IMR-90 (cell line): ENCODE data around the gene CACNA1D. TPM values are rescaled to one million over a fixed set of nuclear protein-coding genes. Genes with fewer than 3 reads are reported as not detected.

ENCODE experiments used
- ATAC-seq: fragments of 200-7000 bp; cut with Tn5 transposase; 2 replicates; pipeline ENCODE4 v1.9.1; 2020; ENCODE audit warnings: low read depth, mild to moderate bottlenecking, moderate library complexity
- BruUV-seq: library from RNA; stranded (reverse); fragments of 400-500 nt; replicated peaks from 2 replicates; lab custom pipeline; 2021; lab: Mats Ljungman, UMichigan
- CTCF ChIA-PET: fragments of 300-600 bp; formaldehyde crosslinking; extraction: SDS; loops from one replicate; lab custom pipeline; 2021; ENCODE audit warnings: antibody characterized with exemption; lab: Yijun Ruan, JAX
- POLR2A ChIA-PET: fragments of 300-600 bp; sonication (Branson Sonifier 250); formaldehyde crosslinking; loops from one replicate; lab custom pipeline; 2022; ENCODE audit warnings: antibody characterized with exemption; ENCODE audit not compliant: unreplicated experiment; lab: Charles Lee
- DNase-seq: peaks from one replicate; pipeline ENCODE4 v3.0.0; 2013
- H2AFZ ChIP-seq: replicated peaks from 2 replicates; pipeline ENCODE3; 2013; ENCODE audit warnings: low read length, mild to moderate bottlenecking; ENCODE audit not compliant: poor library complexity
- H2AK5ac ChIP-seq: 2 replicates; pipeline ENCODE4 v1.6.1; 2013; ENCODE audit warnings: low read depth, low read length, inconsistent platforms
- H2AK9ac ChIP-seq: replicated peaks from 2 replicates; pipeline ENCODE3; 2013; ENCODE audit warnings: mild to moderate bottlenecking, low read depth, low read length, moderate library complexity; ENCODE audit not compliant: poor library complexity
- H2BK120ac ChIP-seq: 2 replicates; pipeline ENCODE4 v1.6.1; 2013; ENCODE audit warnings: low read depth, low read length, inconsistent platforms
- H2BK15ac ChIP-seq: 3 replicates; pipeline ENCODE4 v1.6.1; 2013; ENCODE audit warnings: low read depth, low read length, inconsistent platforms
- H2BK20ac ChIP-seq: 2 replicates; pipeline ENCODE4 v1.6.1; 2013; ENCODE audit warnings: low read depth, mild to moderate bottlenecking, inconsistent platforms, low read length, moderate library complexity
- H2BK5ac ChIP-seq: 2 replicates; pipeline ENCODE4 v1.6.1; 2013; ENCODE audit warnings: mild to moderate bottlenecking, low read depth, low read length, inconsistent platforms; ENCODE audit not compliant: poor library complexity, severe bottlenecking
- H3K14ac ChIP-seq: replicated peaks from 2 replicates; pipeline ENCODE4 v1.6.1; 2013; ENCODE audit warnings: low read depth, low read length, inconsistent platforms
- H3K18ac ChIP-seq: 2 replicates; pipeline ENCODE4 v1.6.1; 2013; ENCODE audit warnings: low read depth, low read length, control low read depth
- H3K23ac ChIP-seq: 2 replicates; pipeline ENCODE4 v1.6.1; 2013; ENCODE audit warnings: low read depth, low read length, inconsistent platforms
- H3K27ac ChIP-seq: 2 replicates; pipeline ENCODE4 v1.5.1; 2013; ENCODE audit warnings: mild to moderate bottlenecking, control low read depth, low read length; ENCODE audit not compliant: insufficient read depth
- H3K27me3 ChIP-seq: 2 replicates; pipeline ENCODE4 v1.6.1; 2013; ENCODE audit warnings: low read length; ENCODE audit not compliant: control insufficient read depth, insufficient read depth
- H3K36me3 ChIP-seq: 2 replicates; pipeline ENCODE4 v1.6.1; 2013; ENCODE audit warnings: low read length, mixed read lengths; ENCODE audit not compliant: control insufficient read depth, insufficient read depth
- H3K4ac ChIP-seq: 2 replicates; pipeline ENCODE4 v1.6.1; 2013; ENCODE audit warnings: low read depth, low read length, inconsistent platforms
- H3K4me1 ChIP-seq: 2 replicates; pipeline ENCODE4 v1.6.1; 2013; ENCODE audit warnings: low read length, mixed read lengths; ENCODE audit not compliant: control insufficient read depth, insufficient read depth
- H3K4me2 ChIP-seq: 2 replicates; pipeline ENCODE4 v1.6.1; 2013; ENCODE audit warnings: low read depth, mild to moderate bottlenecking, control low read depth, low read length, moderate library complexity
- H3K4me3 ChIP-seq: 2 replicates; pipeline ENCODE4 v1.5.1; 2013; ENCODE audit warnings: low read depth, mild to moderate bottlenecking, control low read depth, low read length, moderate library complexity; ENCODE audit not compliant: insufficient read depth
- H3K56ac ChIP-seq: 2 replicates; pipeline ENCODE4 v1.6.1; 2013; ENCODE audit warnings: low read length, inconsistent platforms; ENCODE audit not compliant: insufficient read depth; ENCODE audit errors: extremely low read depth
- H3K79me1 ChIP-seq, 2 experiments: 2 replicates each; pipeline ENCODE4 v1.6.1; 2013; ENCODE audit warnings: low read length in 2 of 2, inconsistent platforms in 1 of 2, low read depth in 1 of 2
- H3K9ac ChIP-seq: 2 replicates; pipeline ENCODE4 v1.6.1; 2013; ENCODE audit warnings: low read depth, low read length, control low read depth
- H3K9me1 ChIP-seq: 2 replicates; pipeline ENCODE4 v1.6.1; 2013; ENCODE audit warnings: low read length, inconsistent platforms; ENCODE audit not compliant: insufficient read depth
- H3K9me3 ChIP-seq: 2 replicates; pipeline ENCODE4 v1.6.1; 2013; ENCODE audit warnings: low read length; ENCODE audit not compliant: control insufficient read depth, insufficient read depth
- H4K20me1 ChIP-seq: 2 replicates; pipeline ENCODE4 v1.6.1; 2013; ENCODE audit warnings: low read length, inconsistent platforms; ENCODE audit not compliant: insufficient read depth
- H4K5ac ChIP-seq: 2 replicates; pipeline ENCODE4 v1.6.1; 2013; ENCODE audit warnings: mild to moderate bottlenecking, low read depth, low read length, control low read depth
- H4K8ac ChIP-seq, 2 experiments: 2 replicates each; pipeline ENCODE4 v1.6.1; 2013; ENCODE audit warnings: low read depth in 2 of 2, low read length in 2 of 2, control low read depth in 1 of 2, inconsistent platforms in 1 of 2
- H4K91ac ChIP-seq: 2 replicates; pipeline ENCODE4 v1.6.1; 2013; ENCODE audit warnings: low read depth, low read length, inconsistent platforms; ENCODE audit not compliant: insufficient read depth
- BHLHE40 ChIP-seq: fragments of 150-350 bp; IDR thresholded peaks from 2 replicates; pipeline ENCODE4 v1.6.1; 2016; ENCODE audit warnings: mild to moderate bottlenecking, low read depth, low read length
- CHD1 ChIP-seq: IDR thresholded peaks from 2 replicates; pipeline ENCODE4 v1.6.1; 2012; ENCODE audit warnings: low read depth, low read length, improper control_type of control experiment
- FOS ChIP-seq: fragments of 150-350 bp; IDR thresholded peaks from 2 replicates; pipeline ENCODE4 v1.6.1; 2016; ENCODE audit warnings: low read depth, low read length
- MAZ ChIP-seq: IDR thresholded peaks from 2 replicates; pipeline ENCODE4 v1.6.1; 2012; ENCODE audit warnings: low read depth, mild to moderate bottlenecking, low read length, improper control_type of control experiment, moderate library complexity, borderline replicate concordance
- MXI1 ChIP-seq: IDR thresholded peaks from 2 replicates; pipeline ENCODE4 v1.6.1; 2012; ENCODE audit warnings: low read depth, mild to moderate bottlenecking, low read length, moderate library complexity, borderline replicate concordance
- RCOR1 ChIP-seq: IDR thresholded peaks from 2 replicates; pipeline ENCODE4 v1.6.1; 2012; ENCODE audit warnings: mild to moderate bottlenecking, low read length, improper control_type of control experiment; ENCODE audit not compliant: insufficient replicate concordance
- RFX5 ChIP-seq: IDR thresholded peaks from 2 replicates; pipeline ENCODE4 v1.8.0; 2012; ENCODE audit warnings: low read depth, mild to moderate bottlenecking, low read length, moderate library complexity
- SMC3 ChIP-seq: fragments of 150-350 bp; IDR thresholded peaks from 2 replicates; pipeline ENCODE4 v1.6.1; 2016; ENCODE audit warnings: low read depth, mild to moderate bottlenecking, antibody characterized with exemption, low read length, moderate library complexity
- WGBS, 2 experiments: methylation state at CpG; one replicate each; pipeline versions ENCODE4 v1.1.5 to v1.1.7; 2013; ENCODE audit warnings: missing lambda C conversion rate in 2 of 2; ENCODE audit not compliant: insufficient read length in 1 of 2; ENCODE audit errors: extremely low coverage in 2 of 2; 5-methylcytosine and 5-hydroxymethylcytosine counted together
- dilution Hi-C: fragments of 300-500 bp; cut with HindIII; formaldehyde crosslinking; loops from one replicate; pipeline ENCODE4 v1.14.3; 2018; ENCODE audit warnings: low sequenced_read_pairs; ENCODE audit not compliant: unreplicated experiment
- in situ Hi-C: fragments of 300-500 bp; cut with MboI; formaldehyde crosslinking; loops from 3 replicates; pipeline ENCODE4 v1.14.3; 2019; ENCODE audit warnings: low sequenced_read_pairs, inconsistent platforms, mixed read lengths
- intact Hi-C: fragments of 100-400 bp; cut with micrococcal nuclease; formaldehyde crosslinking; loops from 2 replicates; pipeline ENCODE4 v1.10.0; 2022
- polyA plus RNA-seq, 3 experiments: library from polyadenylated mRNA; depleted of rRNA; stranded (reverse); fragments of >200 nt; gene quantifications; 2 replicates each; pipeline ENCODE4 v1.2.3, GENCODE V29; 2012; ENCODE audit warnings: low replicate concordance in 1 of 3
- total RNA-seq: library from RNA; depleted of rRNA; stranded (reverse); fragments of >200 nt; gene quantifications from 2 replicates; pipeline ENCODE4 v1.2.3, GENCODE V29; 2012
- TF ChIP-seq, protein P1 (sequence below): conservative IDR thresholded peaks from 2 replicates; pipeline ENCODE4 v1.5.1; 2012; ENCODE audit warnings: mild to moderate bottlenecking, low read depth, low read length, improper control_type of control experiment

CACNA1D gene
- total and polyA plus RNA-seq, 2 of the 4 experiments (the other 2 are of a cell fraction): 0.07 TPM; not detected in 1

DNA sequence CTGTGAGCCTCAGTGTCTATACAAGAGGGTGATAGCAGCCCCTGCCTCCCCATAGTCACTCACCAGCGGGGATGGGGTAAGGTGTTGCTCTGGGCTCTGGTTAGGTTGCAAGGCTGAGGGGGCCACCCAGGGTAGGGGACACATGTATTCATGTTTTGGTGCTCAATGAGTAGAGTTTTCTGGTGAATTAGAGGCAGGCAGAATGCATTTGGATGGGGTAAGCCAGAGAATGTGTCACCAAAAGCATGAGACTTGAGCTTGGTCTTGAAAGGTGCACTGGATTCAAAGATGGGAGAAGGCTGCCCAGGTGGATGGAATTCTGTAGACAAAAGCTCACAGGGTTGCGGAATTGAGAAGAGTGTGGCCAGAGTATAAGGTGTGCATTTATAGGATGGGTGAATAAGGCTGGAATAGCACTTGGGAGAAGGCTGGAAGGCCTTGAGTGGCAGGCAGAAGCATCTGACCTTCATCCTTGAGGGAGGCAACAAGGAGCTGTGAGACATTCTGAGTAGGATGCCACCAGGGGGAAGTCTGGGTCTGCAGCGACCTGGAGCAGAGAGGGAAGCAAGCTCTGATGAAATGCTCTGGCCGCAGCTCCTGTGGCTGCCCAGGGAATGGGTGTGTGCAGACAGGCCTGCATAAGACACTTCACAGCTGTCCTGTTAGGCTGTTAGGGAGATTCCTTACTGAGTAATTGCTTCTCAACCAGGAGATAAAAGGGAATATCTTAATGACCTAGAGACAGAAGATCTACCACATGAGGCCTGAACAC lies 202.2 kb downstream of the CACNA1D start:
- Histone ChIP-seq H4K5ac (no peak overlapping the region), H3K36me3 (no peaks in the 10 kb centered on the region), H3K27me3 (peaks cover 4% of the 10 kb centered on the region; the same call in 1 of the 2 replicates), H2BK5ac (no peak overlapping the region), H3K4me1 (no peaks in the 10 kb centered on the region), H3K27ac (no peak overlapping the region), H4K20me1 (no peaks in the 10 kb centered on the region), H3K14ac (no peak overlapping the region), H3K4me2 (no peak overlapping the region), H2BK20ac (no peak overlapping the region), H4K91ac (no peak overlapping the region), H3K9me1 (no peaks in the 10 kb centered on the region), H3K23ac (no peak overlapping the region), H3K56ac (no peak overlapping the region), H3K9ac (no peak overlapping the region), H3K4me3 (no peak overlapping the region), H3K4ac (no peak overlapping the region), H2AK9ac (peak overlapping the region; percentile 75), H3K18ac (no peak overlapping the region), H2AK5ac (no peak overlapping the region), H3K79me1 (no peaks in the 10 kb centered on the region), H2BK15ac (no peak overlapping the region), H3K9me3 (no peaks in the 10 kb centered on the region), H2BK120ac (no peak overlapping the region), H4K8ac (no peak overlapping the region), H2AFZ (no peak overlapping the region)
- intact Hi-C loops (no loop called here), dilution Hi-C loops (no loop called here), in situ Hi-C loops (no loop called here)
- TF ChIP-seq BHLHE40: no peak
- TF ChIP-seq, protein P1, sequence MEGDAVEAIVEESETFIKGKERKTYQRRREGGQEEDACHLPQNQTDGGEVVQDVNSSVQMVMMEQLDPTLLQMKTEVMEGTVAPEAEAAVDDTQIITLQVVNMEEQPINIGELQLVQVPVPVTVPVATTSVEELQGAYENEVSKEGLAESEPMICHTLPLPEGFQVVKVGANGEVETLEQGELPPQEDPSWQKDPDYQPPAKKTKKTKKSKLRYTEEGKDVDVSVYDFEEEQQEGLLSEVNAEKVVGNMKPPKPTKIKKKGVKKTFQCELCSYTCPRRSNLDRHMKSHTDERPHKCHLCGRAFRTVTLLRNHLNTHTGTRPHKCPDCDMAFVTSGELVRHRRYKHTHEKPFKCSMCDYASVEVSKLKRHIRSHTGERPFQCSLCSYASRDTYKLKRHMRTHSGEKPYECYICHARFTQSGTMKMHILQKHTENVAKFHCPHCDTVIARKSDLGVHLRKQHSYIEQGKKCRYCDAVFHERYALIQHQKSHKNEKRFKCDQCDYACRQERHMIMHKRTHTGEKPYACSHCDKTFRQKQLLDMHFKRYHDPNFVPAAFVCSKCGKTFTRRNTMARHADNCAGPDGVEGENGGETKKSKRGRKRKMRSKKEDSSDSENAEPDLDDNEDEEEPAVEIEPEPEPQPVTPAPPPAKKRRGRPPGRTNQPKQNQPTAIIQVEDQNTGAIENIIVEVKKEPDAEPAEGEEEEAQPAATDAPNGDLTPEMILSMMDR: no peak
- TF ChIP-seq MAZ: no peak
- no peak for TF ChIP-seq RFX5
- no peak for TF ChIP-seq MXI1
- no peak for TF ChIP-seq SMC3
- no peak for TF ChIP-seq RCOR1
- no peak for TF ChIP-seq FOS
- no peak for TF ChIP-seq CHD1
- CTCF ChIA-PET: no interaction called here
- BruUV-seq: no TSS peak
- 68% methylated on average over 2 of the region's 4 CpGs; no CpG with 5 or more reads in 1 of the 2 experiments for WGBS, 2 experiments
- DNase-seq (no peak), ATAC-seq (no peak)
- POLR2A ChIA-PET: no interaction called here
